HEK293 (cell line): Measurements from ENCODE around the gene UPK3BL2.
"Not testable (repeated sequence)": the region's sequence is repeated elsewhere in the genome, so short reads cannot be mapped to it uniquely, and the experiment has no call there.

Source experiments
- SCRT2 ChIP-seq: fragments of 450-650 bp; formaldehyde crosslinking; IDR thresholded peaks from 2 replicates; pipeline ENCODE4 v1.5.1; 2016; ENCODE audit warnings: missing biosample characterization, missing genetic modification characterization
- ZSCAN23 ChIP-seq: fragments of 450-650 bp; formaldehyde crosslinking; IDR thresholded peaks from 2 replicates; pipeline ENCODE4 v1.5.1; 2016; ENCODE audit warnings: missing biosample characterization, missing genetic modification characterization

GRCh38 chr7:102524803-102525202 is 18.7 kb downstream of the UPK3BL2 start:
- not testable (repeated sequence) for TF ChIP-seq SCRT2; ZSCAN23 (tag by site-specific recombination)
